Effector memory CD8-positive, alpha-beta T cell (primary cell): ENCODE data around the gene FLVCR1.

Source experiments
- ATAC-seq: fragments of 150-1000 bp; cut with Tn5 transposase; replicated peaks from 2 replicates; pipeline ENCODE4 v1.10.0; 2021; ENCODE audit warnings: mild to moderate bottlenecking, moderate library complexity
- DNase-seq, 3 experiments: peaks; one replicate each; pipeline ENCODE4 v3.0.0; 2021
- H3K27ac Mint-ChIP-seq, 2 donors: one replicate each; pipeline ENCODE4 v1.8.0; 2022; ENCODE audit warnings: mild to moderate bottlenecking in 2 of 2, mixed read lengths in 2 of 2, moderate library complexity in 2 of 2
- H3K27me3 Mint-ChIP-seq, 2 donors: one replicate each; pipeline ENCODE4 v1.8.0; 2022; ENCODE audit warnings: mixed read lengths in 2 of 2
- H3K36me3 Mint-ChIP-seq: one replicate; pipeline ENCODE4 v1.8.0; 2022; ENCODE audit warnings: mild to moderate bottlenecking, moderate library complexity, mixed read lengths; ENCODE audit not compliant: insufficient read depth
- H3K4me1 Mint-ChIP-seq, 2 donors: one replicate each; pipeline ENCODE4 v1.8.0; 2022; ENCODE audit warnings: low read depth in 2 of 2, mixed read lengths in 2 of 2
- H3K4me3 Mint-ChIP-seq, 2 donors: one replicate each; pipeline ENCODE4 v1.8.0; 2022; ENCODE audit warnings: mild to moderate bottlenecking in 2 of 2, mixed read lengths in 2 of 2, moderate library complexity in 2 of 2
- H3K9me3 Mint-ChIP-seq, 2 donors: one replicate each; pipeline ENCODE4 v1.8.0; 2022; ENCODE audit warnings: mixed read lengths in 2 of 2

Gene FLVCR1

GRCh38 chr1:212933815-212934471 lies 75.9 kb downstream of the FLVCR1 start:
- Mint-ChIP-seq H3K4me3 (no peak overlapping the region), H3K9me3 (no peaks in the 10 kb centered on the region), H3K27ac (no peak overlapping the region), H3K27me3 (peaks cover 0 to 17% of the 10 kb centered on the region in 2 donors), H3K4me1 (no peaks in the 10 kb centered on the region), H3K36me3 (no peaks in the 10 kb centered on the region)
- DNase-seq (no peak), ATAC-seq (no peak)

GRCh38 chr1:212935387-212935981 lies 77.4 kb downstream of the FLVCR1 start:
- Mint-ChIP-seq H3K9me3 (no peaks in the 10 kb centered on the region), H3K4me1 (no peaks in the 10 kb centered on the region), H3K27me3 (peaks cover 0 to 17% of the 10 kb centered on the region in 2 donors), H3K36me3 (no peaks in the 10 kb centered on the region), H3K4me3 (no peak overlapping the region), H3K27ac (no peak overlapping the region)
- ATAC-seq (no peak), DNase-seq (no peak)

- Mint-ChIP-seq H3K4me3 (no peak overlapping the region), H3K4me1 (no peaks in the 10 kb centered on the region), H3K9me3 (no peaks in the 10 kb centered on the region), H3K36me3 (no peaks in the 10 kb centered on the region), H3K27me3 (peaks cover 12 to 30% of the 10 kb centered on the region in 2 donors), H3K27ac (no peak overlapping the region)
- no peak for DNase-seq
- no peak for ATAC-seq
Measured at GRCh38 chr1:212937034-212937433, 79.0 kb downstream of the FLVCR1 start.

- Mint-ChIP-seq H3K27me3 (peaks cover 12 to 30% of the 10 kb centered on the region in 2 donors), H3K36me3 (no peaks in the 10 kb centered on the region), H3K9me3 (no peaks in the 10 kb centered on the region), H3K27ac (no peak overlapping the region), H3K4me3 (no peak overlapping the region), H3K4me1 (no peaks in the 10 kb centered on the region)
- no peak for ATAC-seq
- DNase-seq: no peak
Measured at GRCh38 chr1:212938846-212939245, 80.8 kb downstream of the FLVCR1 start.

GRCh38 chr1:212941452-212941851 lies 83.4 kb downstream of the FLVCR1 start:
- Mint-ChIP-seq H3K9me3 (no peaks in the 10 kb centered on the region), H3K36me3 (no peaks in the 10 kb centered on the region), H3K4me3 (no peak overlapping the region), H3K27me3 (peaks cover 12 to 35% of the 10 kb centered on the region in 2 donors), H3K27ac (no peak overlapping the region), H3K4me1 (no peaks in the 10 kb centered on the region)
- DNase-seq: no peak
- ATAC-seq: no peak

GRCh38 chr1:212942679-212943392 lies 84.8 kb downstream of the FLVCR1 start:
- no peak for ATAC-seq
- Mint-ChIP-seq H3K9me3 (no peaks in the 10 kb centered on the region), H3K36me3 (no peaks in the 10 kb centered on the region), H3K4me1 (no peaks in the 10 kb centered on the region), H3K4me3 (no peak overlapping the region), H3K27ac (no peak overlapping the region), H3K27me3 (peaks cover 12 to 28% of the 10 kb centered on the region in 2 donors)
- DNase-seq: no peak

GRCh38 chr1:212943393-212943710 lies 85.3 kb downstream of the FLVCR1 start:
- no peak for DNase-seq
- Mint-ChIP-seq H3K4me3 (no peak overlapping the region), H3K27ac (no peak overlapping the region)

GRCh38 chr1:212944229-212944901 lies 86.3 kb downstream of the FLVCR1 start:
- Mint-ChIP-seq H3K36me3 (no peaks in the 10 kb centered on the region), H3K27ac (no peak overlapping the region), H3K9me3 (no peaks in the 10 kb centered on the region), H3K27me3 (peaks cover 12 to 39% of the 10 kb centered on the region in 2 donors), H3K4me1 (no peaks in the 10 kb centered on the region), H3K4me3 (no peak overlapping the region)
- ATAC-seq: no peak
- DNase-seq: no peak

More at GRCh38 chr1:212943393-212943710, 85.3 kb downstream of the FLVCR1 start:
- no peaks in the 10 kb centered on the region for H3K9me3 Mint-ChIP-seq
- H3K36me3 Mint-ChIP-seq: no peaks in the 10 kb centered on the region
- no peaks in the 10 kb centered on the region for H3K4me1 Mint-ChIP-seq
- ATAC-seq: no peak
- peaks cover 12 to 29% of the 10 kb centered on the region in 2 donors for H3K27me3 Mint-ChIP-seq

GRCh38 chr1:212945056-212945455 lies 87.0 kb downstream of the FLVCR1 start:
- no peak for ATAC-seq
- Mint-ChIP-seq H3K4me1 (peaks cover 0 to under 1% of the 10 kb centered on the region in 2 donors), H3K36me3 (no peaks in the 10 kb centered on the region), H3K9me3 (no peaks in the 10 kb centered on the region), H3K27me3 (peaks cover 14 to 46% of the 10 kb centered on the region in 2 donors), H3K4me3 (no peak overlapping the region), H3K27ac (no peak overlapping the region)
- no peak for DNase-seq

GRCh38 chr1:212945463-212946160 lies 87.5 kb downstream of the FLVCR1 start:
- ATAC-seq (no peak), DNase-seq (no peak)
- no peak overlapping the region for H3K27ac Mint-ChIP-seq
- peaks cover 0 to 5% of the 10 kb centered on the region in 2 donors for H3K4me1 Mint-ChIP-seq
- no peaks in the 10 kb centered on the region for H3K9me3 Mint-ChIP-seq
- no peaks in the 10 kb centered on the region for H3K36me3 Mint-ChIP-seq
- peaks cover 20 to 51% of the 10 kb centered on the region in 2 donors for H3K27me3 Mint-ChIP-seq
- H3K4me3 Mint-ChIP-seq: no peak overlapping the region

GRCh38 chr1:212946872-212947271 lies 88.8 kb downstream of the FLVCR1 start:
- no peaks in the 10 kb centered on the region for H3K36me3 Mint-ChIP-seq

More at GRCh38 chr1:212946872-212947271, 88.8 kb downstream of the FLVCR1 start:
- Mint-ChIP-seq H3K9me3 (no peaks in the 10 kb centered on the region), H3K4me1 (peaks cover 0 to 10% of the 10 kb centered on the region in 2 donors), H3K27me3 (peaks cover 18 to 53% of the 10 kb centered on the region in 2 donors), H3K27ac (no peak overlapping the region), H3K4me3 (no peak overlapping the region)
- no peak for DNase-seq
- no peak for ATAC-seq
